Keratinocyte (primary cell): ENCODE measurements around the gene PRKACA. TPM values are rescaled to one million over a fixed set of nuclear protein-coding genes. Genes with fewer than 3 reads are reported as not detected.

Source experiments
- DNase-seq: peaks from one replicate; pipeline ENCODE4 v3.0.0-alpha.2; 2011; ENCODE audit warnings: low read depth, missing footprints, low spot score
- FAIRE-seq: peaks from 2 replicates; lab custom pipeline; 2011; peaks lifted over from hg19 to GRCh38; lab: Jason Lieb, UNC
- H2AFZ ChIP-seq: 2 replicates; pipeline ENCODE4 v1.6.0; 2012; ENCODE audit warnings: low read length, control low read depth, inconsistent platforms; ENCODE audit not compliant: control insufficient read depth
- H3K27ac ChIP-seq: 2 replicates; pipeline ENCODE4 v1.5.1; 2011; ENCODE audit warnings: low read length; ENCODE audit not compliant: control insufficient read depth, insufficient read depth
- H3K27me3 ChIP-seq: 3 replicates; pipeline ENCODE4 v1.6.0; 2011; ENCODE audit warnings: low read length; ENCODE audit not compliant: control insufficient read depth, insufficient read depth; ENCODE audit errors: extremely low read depth
- H3K36me3 ChIP-seq, 2 experiments: 2 replicates in 1 of 2; 3 replicates in 1 of 2; pipeline ENCODE4 v1.5.1; 2011; ENCODE audit warnings: low read length in 2 of 2, mild to moderate bottlenecking in 1 of 2; ENCODE audit not compliant: control insufficient read depth in 2 of 2, insufficient read depth in 2 of 2; ENCODE audit errors: extremely low read depth in 1 of 2
- H3K4me1 ChIP-seq: 3 replicates; pipeline ENCODE4 v1.5.1; 2011; ENCODE audit warnings: low read length; ENCODE audit not compliant: control insufficient read depth, insufficient read depth; ENCODE audit errors: extremely low read depth
- H3K4me2 ChIP-seq: 3 replicates; pipeline ENCODE4 v1.6.0; 2011; ENCODE audit warnings: low read depth, low read length; ENCODE audit not compliant: control insufficient read depth, insufficient read depth; ENCODE audit errors: extremely low read depth
- H3K4me3 ChIP-seq, 3 experiments: fragments of 200-600 bp in 1 of 3; sonication (generic) in 1 of 3; 2 replicates in 2 of 3; 3 replicates in 1 of 3; pipeline ENCODE4 v1.5.1; 2011 to 2016; ENCODE audit warnings: low read length in 3 of 3, mild to moderate bottlenecking in 3 of 3, control low read depth in 2 of 3, inconsistent platforms in 1 of 3, low read depth in 1 of 3, mixed read lengths in 1 of 3, mixed run types in 1 of 3, moderate library complexity in 1 of 3; ENCODE audit not compliant: control insufficient read depth in 2 of 3, insufficient read depth in 2 of 3; ENCODE audit errors: extremely low read depth in 1 of 3
- H3K79me2 ChIP-seq: 2 replicates; pipeline ENCODE4 v1.6.0; 2012; ENCODE audit warnings: low read length; ENCODE audit not compliant: control insufficient read depth, insufficient read depth
- H3K9ac ChIP-seq: 3 replicates; pipeline ENCODE4 v1.6.0; 2011; ENCODE audit warnings: low read length; ENCODE audit not compliant: control insufficient read depth, insufficient read depth; ENCODE audit errors: extremely low read depth
- H3K9me1 ChIP-seq: 3 replicates; pipeline ENCODE4 v1.6.0; 2011; ENCODE audit warnings: low read length; ENCODE audit not compliant: control insufficient read depth, insufficient read depth; ENCODE audit errors: extremely low read depth
- H3K9me3 ChIP-seq: 2 replicates; pipeline ENCODE4 v1.5.1; 2012; ENCODE audit warnings: low read depth, low read length; ENCODE audit not compliant: control insufficient read depth
- H4K20me1 ChIP-seq: 3 replicates; pipeline ENCODE4 v1.6.0; 2011; ENCODE audit warnings: low read length; ENCODE audit not compliant: control insufficient read depth, insufficient read depth; ENCODE audit errors: extremely low read depth
- CTCF ChIP-seq, 3 experiments: IDR thresholded peaks in 1 of 3; conservative IDR thresholded peaks in 1 of 3; optimal IDR thresholded peaks in 1 of 3; 2 replicates in 2 of 3; 3 replicates in 1 of 3; pipeline versions ENCODE3 to v1.5.1; 2011; ENCODE audit warnings: low read length in 3 of 3, mild to moderate bottlenecking in 3 of 3, moderate library complexity in 2 of 3, control low read depth in 1 of 3, inconsistent platforms in 1 of 3; ENCODE audit not compliant: insufficient read depth in 2 of 3; ENCODE audit errors: extremely low read depth in 1 of 3
- EZH2 ChIP-seq: IDR thresholded peaks from one replicate; pipeline ENCODE4 v1.6.1; 2012; ENCODE audit warnings: inconsistent platforms, mild to moderate bottlenecking, low read length, moderate library complexity
- dilution Hi-C: fragments of 300-500 bp; cut with MboI; formaldehyde crosslinking; loops from one replicate; pipeline ENCODE4 v1.7.0; 2020; ENCODE audit warnings: low sequenced_read_pairs; ENCODE audit not compliant: extremely low pct_ligation_motif_present
- polyA plus RNA-seq, 5 experiments: library from polyadenylated mRNA; depleted of rRNA in 3 of 5; stranded (reverse) in 3 of 5; stranded (forward) in 1 of 5; unstranded in 1 of 5; fragments of >200 nt; gene quantifications; 1 replicate in 1 of 5; 2 replicates in 3 of 5; 3 replicates in 1 of 5; pipeline versions ENCODE4 v1.2.1 to v1.2.3, GENCODE V29; 2011 to 2012; ENCODE audit warnings: missing spikeins in 2 of 5, low read depth in 1 of 5, low replicate concordance in 1 of 5

PRKACA gene
- polyA plus RNA-seq, 1 donor (not counting 4 experiments of a cell fraction or from before 2014, with no cell fraction given) = 13.7 TPM

GRCh38 chr19:14056069-14056666 is 61.4 kb downstream of the PRKACA start:
- Histone ChIP-seq H3K36me3 (no peaks in the 10 kb centered on the region), H3K9me1 (no peaks in the 10 kb centered on the region), H2AFZ (no peak overlapping the region), H3K4me2 (no peak overlapping the region), H3K4me1 (no peaks in the 10 kb centered on the region), H3K9me3 (no peaks in the 10 kb centered on the region), H3K79me2 (no peaks in the 10 kb centered on the region), H3K27ac (no peak overlapping the region), H4K20me1 (no peaks in the 10 kb centered on the region), H3K9ac (no peak overlapping the region), H3K4me3 (no peak overlapping the region), H3K27me3 (peaks cover 40% of the 10 kb centered on the region)
- dilution Hi-C loops = no loop called here
- no peak for TF ChIP-seq CTCF (optimal IDR thresholded peaks at IDR 0.05 in 1 of 3, IDR thresholded peaks at IDR 0.05 in 1 of 3, conservative IDR thresholded peaks at IDR 0.05 in 1 of 3; ENCODE audit: extremely low read depth in 1 of 3, insufficient read depth in 2 of 3, low read length in 3 of 3)
- TF ChIP-seq EZH2 = no peak
- no peak for FAIRE-seq
- no peak for DNase-seq

- H2AFZ ChIP-seq = no peak overlapping the region
- no peaks in the 10 kb centered on the region for H3K9me3 ChIP-seq
- FAIRE-seq = no peak
- H3K9me1 ChIP-seq = no peaks in the 10 kb centered on the region
- dilution Hi-C loops = no loop called here
- no peak overlapping the region for H3K4me2 ChIP-seq
- no peak overlapping the region for H3K27ac ChIP-seq
- peaks cover 34% of the 10 kb centered on the region for H3K27me3 ChIP-seq
- DNase-seq = no peak
- H4K20me1 ChIP-seq = no peaks in the 10 kb centered on the region
- TF ChIP-seq EZH2 = no peak
- TF ChIP-seq CTCF (optimal IDR thresholded peaks at IDR 0.05 in 1 of 3, IDR thresholded peaks at IDR 0.05 in 1 of 3, conservative IDR thresholded peaks at IDR 0.05 in 1 of 3; ENCODE audit: extremely low read depth in 1 of 3, insufficient read depth in 2 of 3, low read length in 3 of 3) = no peak
- no peak overlapping the region for H3K4me3 ChIP-seq
- no peaks in the 10 kb centered on the region for H3K79me2 ChIP-seq
- peaks cover 0 to 2% of the 10 kb centered on the region in 2 experiments for H3K36me3 ChIP-seq
- no peak overlapping the region for H3K9ac ChIP-seq
- H3K4me1 ChIP-seq = no peaks in the 10 kb centered on the region
These were observed 62.2 kb downstream of the PRKACA start for GRCh38 chr19:14055396-14055795.
